ENCODE measurements around the gene ACY1. TPM values are rescaled to one million over a fixed set of nuclear protein-coding genes. Genes with fewer than 3 reads are reported as not detected.

ACY1 gene
- total and polyA plus RNA-seq, 10 of the 15 experiments (the other 5 are each of a cell fraction or from before 2014, with no cell fraction given) = 18.5 to 42.2 (median 27.8) TPM

DNA sequence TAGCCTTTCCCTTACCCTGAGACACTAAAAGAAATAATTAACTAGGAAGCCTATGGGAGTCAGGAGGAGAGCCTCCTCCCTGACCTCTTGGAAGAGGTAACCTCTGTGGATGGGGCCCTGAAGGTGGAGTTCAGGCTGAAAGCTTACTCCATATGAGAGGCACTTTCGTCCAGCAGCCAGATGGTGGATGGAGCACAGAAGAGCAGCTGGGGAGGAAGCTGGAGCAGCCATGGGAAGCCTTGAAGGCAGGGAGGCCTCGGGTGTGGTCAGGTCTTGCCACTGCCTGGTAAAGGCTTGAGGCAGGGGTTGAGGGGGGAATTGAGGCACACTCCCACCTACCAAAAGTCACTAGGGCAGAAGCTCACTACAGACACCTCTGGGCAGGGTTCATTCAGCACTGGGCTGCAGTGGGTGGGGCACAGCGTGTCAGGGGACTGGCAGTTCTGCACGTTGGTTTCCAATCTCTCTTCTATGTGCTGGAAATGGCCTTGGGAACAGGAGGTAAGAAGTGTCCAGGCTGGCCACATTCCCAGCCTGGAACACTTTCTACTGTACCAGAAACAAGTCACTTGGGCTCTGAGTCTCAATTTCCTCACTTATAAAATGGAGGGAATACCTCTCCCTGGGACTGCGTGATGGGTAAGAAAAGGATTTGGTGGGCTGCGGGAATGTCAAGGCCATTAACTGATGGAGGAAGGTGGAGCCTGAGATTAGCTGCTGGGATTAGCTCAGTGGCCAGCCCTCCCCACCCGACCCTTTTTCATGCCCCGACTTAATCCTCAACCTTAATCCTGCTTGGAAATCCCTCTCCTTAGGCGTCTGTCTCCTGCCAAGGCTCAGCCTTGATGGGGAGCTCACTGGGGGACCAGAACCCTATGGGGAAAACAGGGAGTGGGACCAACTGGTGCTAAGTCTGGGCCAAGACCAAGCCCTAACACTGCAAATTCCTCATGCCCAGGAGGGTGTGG is 21.4 kb upstream of the ACY1 start (continued):
- TF ChIP-seq, protein P1, sequence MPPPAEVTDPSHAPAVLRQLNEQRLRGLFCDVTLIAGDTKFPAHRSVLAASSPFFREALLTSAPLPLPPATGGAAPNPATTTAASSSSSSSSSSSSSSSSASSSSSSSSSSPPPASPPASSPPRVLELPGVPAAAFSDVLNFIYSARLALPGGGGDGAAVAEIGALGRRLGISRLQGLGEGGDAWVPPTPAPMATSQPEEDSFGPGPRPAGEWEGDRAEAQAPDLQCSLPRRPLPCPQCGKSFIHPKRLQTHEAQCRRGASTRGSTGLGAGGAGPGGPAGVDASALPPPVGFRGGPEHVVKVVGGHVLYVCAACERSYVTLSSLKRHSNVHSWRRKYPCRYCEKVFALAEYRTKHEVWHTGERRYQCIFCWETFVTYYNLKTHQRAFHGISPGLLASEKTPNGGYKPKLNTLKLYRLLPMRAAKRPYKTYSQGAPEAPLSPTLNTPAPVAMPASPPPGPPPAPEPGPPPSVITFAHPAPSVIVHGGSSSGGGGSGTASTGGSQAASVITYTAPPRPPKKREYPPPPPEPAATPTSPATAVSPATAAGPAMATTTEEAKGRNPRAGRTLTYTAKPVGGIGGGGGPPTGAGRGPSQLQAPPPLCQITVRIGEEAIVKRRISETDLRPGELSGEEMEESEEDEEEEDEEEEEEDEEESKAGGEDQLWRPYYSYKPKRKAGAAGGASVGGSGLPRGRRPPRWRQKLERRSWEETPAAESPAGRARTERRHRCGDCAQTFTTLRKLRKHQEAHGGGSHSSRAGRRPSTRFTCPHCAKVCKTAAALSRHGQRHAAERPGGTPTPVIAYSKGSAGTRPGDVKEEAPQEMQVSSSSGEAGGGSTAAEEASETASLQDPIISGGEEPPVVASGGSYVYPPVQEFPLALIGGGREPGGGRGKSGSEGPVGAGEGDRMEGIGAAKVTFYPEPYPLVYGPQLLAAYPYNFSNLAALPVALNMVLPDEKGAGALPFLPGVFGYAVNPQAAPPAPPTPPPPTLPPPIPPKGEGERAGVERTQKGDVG (CRISPR knock-in tag; IDR thresholded peaks at IDR 0.05) = no peak

DNA sequence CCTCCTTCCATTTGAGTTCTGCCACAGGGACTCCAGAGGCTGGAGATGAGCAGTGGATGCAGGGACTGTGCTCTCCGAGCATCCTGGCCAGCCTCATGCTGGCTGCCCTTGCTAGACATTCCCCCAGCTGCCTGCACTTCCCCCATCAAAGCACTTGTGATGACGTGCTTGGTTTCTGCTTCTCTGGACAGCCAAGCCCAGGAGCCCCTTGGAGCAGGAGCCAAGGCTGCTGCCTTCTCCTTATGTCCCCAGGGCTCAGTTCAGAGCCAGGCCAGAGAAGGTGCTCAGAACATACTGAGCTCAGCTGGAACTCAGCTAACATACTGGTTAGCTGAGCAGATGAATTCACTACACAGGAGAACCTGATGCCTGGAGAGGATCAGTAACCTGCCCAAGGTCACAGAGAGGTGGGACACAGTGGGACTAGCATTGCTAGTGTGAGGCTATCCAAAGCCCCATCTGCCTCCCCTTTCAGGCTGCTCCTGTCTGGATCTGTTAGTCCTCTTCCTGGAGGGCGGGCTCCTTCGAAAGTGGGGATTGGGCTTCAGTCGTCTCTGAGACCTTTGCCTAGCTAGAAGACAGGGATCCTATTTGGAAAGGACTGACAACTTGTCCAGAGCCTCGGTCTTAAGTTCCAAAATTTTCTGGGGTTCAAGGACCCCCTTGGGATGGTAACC is 20.3 kb upstream of the ACY1 start:
- H3K27me3 ChIP-seq (replicated peaks in 1 of 2; ENCODE audit: control insufficient read depth in 2 of 2, insufficient read depth in 2 of 2, low read length in 1 of 2) = no peaks in the 10 kb centered on the region; a peak in 2 of 4 replicates
- H4K20me1 ChIP-seq (ENCODE audit: control insufficient read depth, insufficient read depth) = no peaks in the 10 kb centered on the region
- intact Hi-C loops (cut with micrococcal nuclease; ENCODE audit: unreplicated experiment) = no loop called here
- no peak overlapping the region for H3K4me2 ChIP-seq (ENCODE audit: control insufficient read depth, insufficient read depth)
- ChIA-PET SMC1A (ENCODE audit: uncharacterized antibody, unreplicated experiment) (interaction anchor here (1.5 kb wide), 1 partner anchor 12 kb away, joined by 3 read pairs; no protein-coding TSS in a partner anchor), RAD21 (ENCODE audit: unreplicated experiment) (interaction anchor here (1.1 kb wide), 1 partner anchor 40 kb away, joined by 3 read pairs; no protein-coding TSS in a partner anchor), POLR2A (interaction anchor here (0.6 kb wide), 1 partner anchor 21 kb away, joined by 3 read pairs; the partner anchor contains the start of genes PARP3 and RRP9), CTCF (interaction anchor here (0.8 to 1.7 kb wide), 3 partner anchors 11 to 22 kb away, joined by 3 to 7 read pairs (median 3); partner anchors contain the start of genes ABHD14A, ABHD14B and RRP9)
- FAIRE-seq = no peak
- 60% methylated on average over 6 of the region's 6 CpGs for WGBS (ENCODE audit: insufficient coverage, insufficient replicate concordance, low lambda C conversion rate, missing lambda C conversion rate)
- H2AFZ ChIP-seq (ENCODE audit: control insufficient read depth, low read depth, low read length) = no peak overlapping the region
- DNase-seq (ENCODE audit: low read depth, low spot score) = no peak
- no peak overlapping the region for H3K4me3 ChIP-seq
- in situ Hi-C loops (cut with MboI) = no loop called here
- H3K79me2 ChIP-seq (ENCODE audit: control insufficient read depth, insufficient read depth, low read length) = no peaks in the 10 kb centered on the region
- no peak for ATAC-seq
- no peaks in the 10 kb centered on the region for H3K9me3 ChIP-seq (replicated peaks; ENCODE audit: control insufficient read depth, insufficient read depth, low read length)
- H3K36me3 ChIP-seq (ENCODE audit: control insufficient read depth in 2 of 2, insufficient read depth in 2 of 2, low read length in 1 of 2) = no peaks in the 10 kb centered on the region
- H3K27ac ChIP-seq (ENCODE audit: control insufficient read depth, insufficient read depth) = no peak overlapping the region
- TF ChIP-seq IKZF2 (IDR thresholded peaks at IDR 0.05) (no peak), NRF1 (conservative IDR thresholded peaks at IDR 0.05; ENCODE audit: low read depth, low read length) (no peak), FOS (IDR thresholded peaks at IDR 0.05; ENCODE audit: borderline replicate concordance, extremely low read depth, insufficient read length) (no peak), WRNIP1 (IDR thresholded peaks at IDR 0.05; ENCODE audit: borderline replicate concordance, low read depth, low read length) (no peak), SREBF1 (IDR thresholded peaks at IDR 0.05; ENCODE audit: low read length) (no peak), STAT3 (IDR thresholded peaks at IDR 0.05; ENCODE audit: low read depth, low read length) (no peak), ZZZ3 (IDR thresholded peaks at IDR 0.05; ENCODE audit: control insufficient read depth, insufficient read length, low read depth) (no peak), RBBP5 (conservative IDR thresholded peaks at IDR 0.05) (no peak), STAT1 (conservative IDR thresholded peaks at IDR 0.05) (no peak), HDAC6 (IDR thresholded peaks at IDR 0.05; ENCODE audit: unreplicated experiment) (no peak), HDGF (IDR thresholded peaks at IDR 0.05) (no peak), MTA3 (IDR thresholded peaks at IDR 0.05; ENCODE audit: borderline replicate concordance, low read length) (no peak)
- no TSS peak for BruUV-seq (replicated peaks)
- H3K9ac ChIP-seq (ENCODE audit: control insufficient read depth, insufficient read depth, low read length) = no peak overlapping the region
- H3K4me1 ChIP-seq (ENCODE audit: control insufficient read depth, insufficient read depth, low read length) = peaks cover 4% of the 10 kb centered on the region; the same call in 1 of the 2 replicates

Data from GM12878 (cell line).